NCI-H1694 (cell line): ENCODE data around the gene LCN6.
"Not testable (repeated sequence)": the region's sequence is repeated elsewhere in the genome, so short reads cannot be mapped to it uniquely, and the experiment has no call there.

Experiments
- DNase-seq: peaks from one replicate; lab custom pipeline; 2025; lab: John Stamatoyannopoulos, UW

The LCN6 gene

DNA sequence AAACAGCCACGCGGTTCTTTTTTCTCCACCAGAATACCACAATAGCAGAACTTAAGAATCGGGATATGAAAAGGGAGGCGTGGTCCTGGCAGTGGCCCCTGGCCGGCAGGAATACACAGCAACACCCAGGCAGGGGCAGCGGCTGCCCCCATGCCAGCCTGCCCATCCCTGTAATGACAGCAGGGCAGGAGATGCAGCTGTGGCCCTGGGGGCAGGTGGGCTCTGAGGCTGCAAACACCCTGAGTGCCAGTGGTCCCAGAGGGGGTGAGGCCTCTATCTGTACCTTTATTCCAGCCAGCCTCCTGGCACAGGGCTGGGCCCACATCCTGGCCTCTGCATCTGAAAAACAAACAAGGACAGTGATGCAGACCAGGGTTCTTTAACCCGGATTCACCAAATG is 23.6 kb downstream of the LCN6 start:
- no peak for DNase-seq

GRCh38 chr9:136723989-136724388 is 24.3 kb downstream of the LCN6 start:
- no peak for DNase-seq

DNA sequence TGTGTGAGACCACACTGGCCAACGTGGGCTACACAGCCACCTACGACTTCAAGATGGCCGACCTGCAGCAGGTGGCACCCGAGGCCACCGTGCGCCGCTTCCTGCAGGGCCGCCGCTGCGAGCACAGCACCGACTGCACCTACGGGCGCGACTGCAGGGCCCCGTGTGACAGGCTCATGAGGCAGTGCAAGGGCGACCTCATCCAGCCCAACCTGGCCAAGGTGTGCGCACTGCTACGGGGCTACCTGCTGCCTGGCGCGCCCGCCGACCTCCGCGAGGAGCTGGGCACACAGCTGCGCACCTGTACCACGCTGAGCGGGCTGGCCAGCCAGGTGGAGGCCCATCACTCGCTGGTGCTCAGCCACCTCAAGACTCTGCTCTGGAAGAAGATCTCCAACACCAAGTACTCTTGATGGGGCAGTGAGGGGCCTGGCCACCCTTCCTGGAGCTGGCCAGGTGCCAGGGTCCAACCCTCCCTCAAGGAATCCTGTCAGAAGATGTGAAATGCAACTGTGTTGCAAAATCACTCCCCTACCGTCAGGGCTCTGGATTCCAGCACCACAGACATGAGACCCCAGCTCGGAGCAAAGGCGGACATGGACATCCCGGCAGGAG is 24.9 kb downstream of the LCN6 start:
- no peak for DNase-seq

DNA sequence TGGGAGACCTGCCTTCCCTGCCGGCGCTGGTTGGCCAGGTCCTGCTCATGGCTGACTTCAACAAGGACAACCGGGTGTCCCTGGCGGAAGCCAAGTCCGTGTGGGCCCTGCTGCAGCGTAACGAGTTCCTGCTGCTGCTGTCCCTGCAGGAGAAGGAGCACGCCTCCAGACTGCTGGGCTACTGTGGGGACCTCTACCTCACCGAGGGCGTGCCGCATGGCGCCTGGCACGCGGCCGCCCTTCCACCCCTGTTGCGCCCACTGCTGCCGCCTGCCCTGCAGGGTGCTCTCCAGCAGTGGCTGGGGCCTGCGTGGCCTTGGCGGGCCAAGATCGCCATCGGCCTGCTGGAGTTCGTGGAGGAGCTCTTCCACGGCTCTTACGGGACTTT is 25.4 kb downstream of the LCN6 start:
- DNase-seq = no peak

GRCh38 chr9:136722093-136722968 is 26.0 kb downstream of the LCN6 start:
- no peak for DNase-seq

GRCh38 chr9:136721339-136722092 is 26.8 kb downstream of the LCN6 start:
- DNase-seq = no peak

GRCh38 chr9:136720898-136721338 is 27.4 kb downstream of the LCN6 start:
- DNase-seq = no peak

DNA sequence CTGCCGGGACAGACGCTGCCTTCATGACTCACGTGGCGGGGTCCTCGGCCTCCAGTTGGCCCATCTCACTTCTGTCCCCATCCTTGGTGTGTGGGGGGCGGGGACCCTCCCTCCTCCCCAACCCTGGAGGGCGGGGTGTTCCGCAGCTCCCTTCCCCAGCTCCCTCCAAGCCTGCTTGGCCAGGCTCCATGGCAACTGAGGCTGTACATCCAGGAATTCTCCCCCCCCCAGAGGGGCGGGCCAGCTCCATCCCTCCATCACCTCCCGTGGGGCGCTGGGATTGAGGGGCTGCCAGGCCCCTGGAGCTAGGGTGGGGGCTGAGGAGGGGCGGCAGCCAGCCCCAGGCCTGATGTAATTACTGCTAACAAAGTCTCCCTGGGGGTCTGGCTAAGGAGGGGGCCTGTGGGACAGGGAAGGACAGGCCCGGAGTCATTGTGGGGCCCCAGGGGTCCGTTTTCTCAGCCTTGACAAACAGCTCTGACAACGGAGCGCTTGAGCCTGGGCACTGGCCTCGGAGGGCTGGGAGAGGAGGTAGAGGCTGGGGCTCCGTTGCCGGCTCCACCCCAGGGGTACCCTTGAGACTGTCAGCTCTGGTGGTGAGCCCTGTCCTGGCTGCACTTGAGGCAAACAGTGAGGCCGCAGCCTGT is 28.0 kb downstream of the LCN6 start:
- no peak for DNase-seq

DNA sequence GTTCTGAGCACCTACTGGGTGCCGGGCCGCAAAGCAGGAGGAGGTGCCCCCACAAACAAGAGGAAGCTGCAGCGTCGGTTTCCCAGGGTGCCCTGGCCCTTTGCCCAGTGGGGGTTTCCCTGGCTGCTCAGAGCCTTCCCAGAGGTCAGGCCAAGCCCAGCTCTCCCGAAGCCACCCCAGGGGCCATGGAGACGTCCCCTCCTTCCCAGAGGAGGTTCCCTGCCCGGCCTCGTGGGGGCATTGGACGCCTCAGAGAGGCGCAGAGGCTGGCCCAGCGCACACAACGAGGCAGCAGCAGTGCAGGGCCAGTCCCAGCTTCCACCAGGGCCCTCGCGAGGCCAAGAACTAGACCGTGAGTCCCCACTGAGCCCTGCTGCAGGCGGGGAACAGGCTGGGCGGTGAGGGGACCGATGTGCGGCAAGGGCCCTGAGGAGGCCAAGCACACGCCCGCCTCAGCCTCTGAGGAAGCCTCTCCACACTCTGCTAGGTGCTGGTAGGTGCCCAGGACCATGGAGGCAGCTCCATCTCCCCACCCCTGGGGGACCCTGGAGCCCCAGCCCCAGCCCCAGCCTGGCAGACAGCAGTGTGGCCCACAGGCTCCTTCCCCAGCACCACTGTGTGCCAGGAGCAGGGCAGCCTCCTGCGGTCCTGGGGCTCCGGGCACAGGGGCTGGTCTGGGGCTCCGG is 29.0 kb downstream of the LCN6 start:
- no peak for DNase-seq

DNA sequence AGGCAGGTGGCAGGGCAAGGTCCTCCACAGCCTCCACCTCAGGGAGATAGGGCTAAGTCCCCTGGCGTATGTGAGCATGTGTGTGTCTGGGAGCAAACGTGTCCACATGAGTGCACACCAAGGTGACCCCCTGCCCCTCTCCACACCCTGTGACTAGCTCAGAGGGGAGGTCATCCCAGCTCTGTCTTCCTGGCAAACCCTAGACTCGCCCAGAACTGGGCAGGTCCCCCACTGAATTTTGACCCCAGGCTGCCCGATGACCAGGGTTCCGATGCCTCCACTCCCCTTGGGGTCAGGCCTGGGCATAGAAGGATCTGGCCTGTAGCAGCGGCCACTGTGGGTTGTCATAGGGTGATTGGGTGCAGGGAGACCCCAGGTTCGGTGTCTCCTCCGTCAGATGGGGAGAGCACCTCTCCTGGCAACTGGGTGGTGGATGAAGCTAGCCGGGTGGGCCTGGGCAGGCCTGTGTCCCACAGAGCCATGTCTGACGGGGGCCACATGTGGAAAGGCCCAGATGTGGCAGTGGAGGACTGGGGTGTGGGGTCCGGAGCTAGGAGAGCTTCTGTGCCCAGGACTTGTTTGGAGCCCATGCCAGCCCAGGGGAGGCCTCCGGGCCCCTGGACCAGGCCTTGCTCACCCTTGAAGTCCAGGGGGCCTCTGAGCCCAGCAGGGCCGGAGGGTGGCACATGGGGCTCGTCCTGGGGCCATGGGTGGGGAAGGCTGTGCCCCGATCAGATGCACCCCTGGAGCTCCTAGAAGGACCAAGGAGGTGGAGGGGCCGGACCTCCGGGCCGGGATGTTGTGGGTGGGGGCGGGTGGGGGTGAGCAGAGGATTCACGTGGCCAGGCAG is 29.8 kb downstream of the LCN6 start:
- no peak for DNase-seq

DNA sequence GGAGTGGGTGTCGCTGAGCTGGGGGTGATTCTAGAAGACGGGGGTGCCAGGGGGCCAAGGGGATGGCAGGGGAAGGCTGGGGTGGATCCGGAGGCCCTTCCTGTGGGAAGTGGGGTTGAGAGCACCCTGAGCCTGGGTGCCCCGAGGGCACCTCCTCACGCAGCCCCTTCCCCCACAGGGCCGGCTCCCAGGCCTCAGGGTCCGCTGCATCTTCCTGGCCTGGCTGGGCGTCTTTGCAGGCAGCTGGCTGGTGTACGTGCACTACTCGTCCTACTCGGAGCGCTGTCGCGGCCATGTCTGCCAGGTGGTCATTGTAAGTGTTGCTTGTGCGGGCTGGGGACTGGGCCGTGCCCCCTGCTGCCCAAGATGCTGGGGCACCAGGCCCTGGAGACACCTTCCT is 30.9 kb downstream of the LCN6 start:
- no peak for DNase-seq

GRCh38 chr9:136714893-136715274 is 33.4 kb downstream of the LCN6 start:
- no peak for DNase-seq

GRCh38 chr9:136714096-136714892 is 34.0 kb downstream of the LCN6 start:
- DNase-seq = no peak

- peak; percentile 21 for DNase-seq
Measured at GRCh38 chr9:136713550-136713949, 34.8 kb downstream of the LCN6 start.

DNA sequence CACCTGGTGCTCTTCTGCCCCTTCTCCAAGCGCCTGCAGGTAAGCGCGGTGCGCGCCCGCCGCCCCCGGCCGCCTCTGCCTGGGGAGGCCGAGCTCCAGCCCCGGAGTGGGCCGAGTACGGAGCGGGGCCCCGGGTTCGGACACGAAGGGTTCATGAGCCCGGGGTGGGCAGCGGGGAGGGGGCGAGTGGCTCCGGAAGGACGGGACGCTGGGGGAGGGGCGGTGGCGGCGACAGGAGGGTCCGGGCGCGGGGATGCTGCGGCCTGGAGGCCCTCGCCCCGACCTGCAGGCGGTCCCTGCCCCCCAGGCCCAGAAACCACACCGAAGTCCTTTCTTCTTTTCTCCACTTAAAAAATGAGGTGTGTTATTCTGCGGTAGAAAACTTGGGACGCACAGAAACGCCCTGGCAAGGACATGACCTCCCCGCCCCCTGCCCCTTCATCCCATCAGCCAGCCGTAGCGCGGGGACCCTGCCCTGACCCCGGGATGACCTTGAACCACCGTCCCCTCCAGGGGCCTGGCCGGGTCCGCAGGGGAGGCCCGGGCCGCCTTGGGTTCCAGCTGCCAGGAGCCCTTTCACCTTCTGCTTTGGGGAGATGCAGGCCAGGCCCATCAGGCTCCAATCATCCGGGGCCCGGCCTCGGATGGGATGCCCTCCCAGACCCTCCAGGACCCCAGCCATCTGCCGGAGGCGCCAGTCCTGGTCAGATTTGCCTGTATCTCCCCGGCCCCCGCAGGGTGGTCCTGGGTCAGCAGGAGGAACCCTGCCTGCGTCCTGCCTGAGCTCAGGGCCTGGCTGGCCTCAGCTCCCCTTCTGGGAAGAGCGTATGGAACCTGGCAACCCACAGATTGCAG is 35.4 kb downstream of the LCN6 start:
- no peak for DNase-seq

- peak; percentile 26 for DNase-seq
Measured at GRCh38 chr9:136711751-136712689, 36.3 kb downstream of the LCN6 start, which contains the start of gene DIPK1B. Gene DIPK1B (plus strand): TSS chr9:136712572. CDS start chr9:136712666, 94 bp downstream.

DNA sequence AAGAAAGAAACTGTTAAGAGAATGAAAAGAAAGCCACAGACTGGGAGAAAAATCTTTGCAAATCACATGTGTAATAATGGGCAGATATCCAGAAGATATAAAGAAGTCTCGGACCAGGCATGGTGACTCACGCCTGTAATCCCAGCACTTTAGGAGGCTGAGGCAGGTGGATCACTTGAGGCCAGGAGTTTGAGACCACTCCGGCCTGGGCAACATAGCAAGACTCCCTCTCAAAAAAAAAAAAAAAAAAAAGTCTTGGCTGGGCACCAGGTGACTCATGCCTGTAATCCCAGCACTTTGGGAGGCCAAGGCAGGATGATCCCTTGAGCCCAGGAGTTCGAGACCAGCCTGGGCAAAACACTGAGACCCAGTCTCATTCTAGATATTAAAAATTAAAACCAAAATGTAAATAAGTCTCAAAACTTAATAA is 37.1 kb downstream of the LCN6 start:
- DNase-seq = not testable (repeated sequence)

GRCh38 chr9:136710543-136710942 is 37.8 kb downstream of the LCN6 start:
- no peak for DNase-seq
